Measurements from ENCODE around the gene AFP. TPM values are rescaled to one million over a fixed set of nuclear protein-coding genes. Genes with fewer than 3 reads are reported as not detected.
"Not testable (repeated sequence)": the region's sequence is repeated elsewhere in the genome, so short reads cannot be mapped to it uniquely, and the experiment has no call there.

The AFP gene
- 9.5 TPM for polyA plus RNA-seq (2013, experiment 1 of 2)
- 10.3 TPM for polyA plus RNA-seq (2013, experiment 2 of 2)

DNA sequence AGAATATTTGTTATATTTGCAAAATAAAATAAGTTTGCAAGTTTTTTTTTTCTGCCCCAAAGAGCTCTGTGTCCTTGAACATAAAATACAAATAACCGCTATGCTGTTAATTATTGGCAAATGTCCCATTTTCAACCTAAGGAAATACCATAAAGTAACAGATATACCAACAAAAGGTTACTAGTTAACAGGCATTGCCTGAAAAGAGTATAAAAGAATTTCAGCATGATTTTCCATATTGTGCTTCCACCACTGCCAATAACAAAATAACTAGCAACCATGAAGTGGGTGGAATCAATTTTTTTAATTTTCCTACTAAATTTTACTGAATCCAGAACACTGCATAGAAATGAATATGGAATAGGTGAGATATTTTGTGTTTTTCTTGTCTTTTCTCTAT is at the start of gene AFP:
AFP (plus strand) TSS at position 238 of the 400 bp plus-strand sequence; CDS start at position 280, 42 bp downstream.
- no CpG with 5 or more reads among the region's 1 CpG for WGBS (ENCODE audit: extremely low coverage, insufficient coverage, low lambda C conversion rate)

GRCh38 chr4:73387552-73387951 is 48.5 kb upstream of the AFP start:
- no peak overlapping the region for H4K8ac ChIP-seq (ENCODE audit: low read depth, low read length)
- no peaks in the 10 kb centered on the region for H3K36me3 ChIP-seq (ENCODE audit: control insufficient read depth, insufficient read depth, low read length)
- H3K79me1 ChIP-seq (ENCODE audit: low read length), result no peaks in the 10 kb centered on the region
- no peak overlapping the region for H3K56ac ChIP-seq (ENCODE audit: low read length)
- H3K4me2 ChIP-seq (ENCODE audit: low read length), result no peak overlapping the region
- no peak overlapping the region for H2AK5ac ChIP-seq (ENCODE audit: low read length)
- H3K4me1 ChIP-seq (ENCODE audit: control insufficient read depth, low read depth, low read length), result no peaks in the 10 kb centered on the region
- H4K5ac ChIP-seq (ENCODE audit: low read length), result no peak overlapping the region
- H3K4ac ChIP-seq (ENCODE audit: low read depth, low read length), result no peak overlapping the region
- no peak overlapping the region for H3K23ac ChIP-seq (ENCODE audit: low read length)
- no peak overlapping the region for H3K4me3 ChIP-seq (ENCODE audit: low read length)
- no peak overlapping the region for H3K9ac ChIP-seq (ENCODE audit: low read length)
- H2BK120ac ChIP-seq (ENCODE audit: low read depth, low read length), result no peak overlapping the region
- DNase-seq, result no peak
- no peak overlapping the region for H2BK5ac ChIP-seq (ENCODE audit: low read length)
- no peak overlapping the region for H2BK15ac ChIP-seq (replicated peaks; ENCODE audit: low read depth)
- no peaks in the 10 kb centered on the region for H3K79me2 ChIP-seq (ENCODE audit: control insufficient read depth, insufficient read depth, low read length)
- H3K27ac ChIP-seq (ENCODE audit: low read depth, low read length), result no peak overlapping the region
- no peak overlapping the region for H3K18ac ChIP-seq (ENCODE audit: low read length)
- H3K27me3 ChIP-seq (ENCODE audit: insufficient read depth, low read length, poor library complexity), result no peaks in the 10 kb centered on the region

More for the DNA sequence above, at the start of gene AFP:
- H3K4me3 ChIP-seq (ENCODE audit: low read length), result no peak within 1 kb of the TSS
- no peak within 1 kb of the TSS for H3K23ac ChIP-seq (ENCODE audit: low read length)
- no peak within 1 kb of the TSS for H2BK120ac ChIP-seq (ENCODE audit: low read depth, low read length)
- H3K56ac ChIP-seq (ENCODE audit: low read length), result no peak within 1 kb of the TSS
- H3K4me1 ChIP-seq (ENCODE audit: control insufficient read depth, low read depth, low read length), result peaks cover 5% of the 10 kb centered on the region
- no peak within 1 kb of the TSS for H4K8ac ChIP-seq (ENCODE audit: low read depth, low read length)
- no peak within 1 kb of the TSS for H2AK5ac ChIP-seq (ENCODE audit: low read length)
- H3K9ac ChIP-seq (ENCODE audit: low read length), result no peak within 1 kb of the TSS
- H2BK5ac ChIP-seq (ENCODE audit: low read length), result no peak within 1 kb of the TSS
- no peak for DNase-seq
- no peak within 1 kb of the TSS for H3K27ac ChIP-seq (ENCODE audit: low read depth, low read length)
- no peak within 1 kb of the TSS for H3K18ac ChIP-seq (ENCODE audit: low read length)
- H3K79me2 ChIP-seq (ENCODE audit: control insufficient read depth, insufficient read depth, low read length), result no peaks in the 10 kb centered on the region
- H3K4ac ChIP-seq (ENCODE audit: low read depth, low read length), result no peak within 1 kb of the TSS
- no peaks in the 10 kb centered on the region for H3K79me1 ChIP-seq (ENCODE audit: low read length)
- H3K27me3 ChIP-seq (ENCODE audit: insufficient read depth, low read length, poor library complexity), result no peaks in the 10 kb centered on the region
- no peak within 1 kb of the TSS for H2BK15ac ChIP-seq (replicated peaks; ENCODE audit: low read depth)
- no peak within 1 kb of the TSS for H4K5ac ChIP-seq (ENCODE audit: low read length)
- H3K4me2 ChIP-seq (ENCODE audit: low read length), result no peak within 1 kb of the TSS
- no peaks in the 10 kb centered on the region for H3K36me3 ChIP-seq (ENCODE audit: control insufficient read depth, insufficient read depth, low read length)

DNA sequence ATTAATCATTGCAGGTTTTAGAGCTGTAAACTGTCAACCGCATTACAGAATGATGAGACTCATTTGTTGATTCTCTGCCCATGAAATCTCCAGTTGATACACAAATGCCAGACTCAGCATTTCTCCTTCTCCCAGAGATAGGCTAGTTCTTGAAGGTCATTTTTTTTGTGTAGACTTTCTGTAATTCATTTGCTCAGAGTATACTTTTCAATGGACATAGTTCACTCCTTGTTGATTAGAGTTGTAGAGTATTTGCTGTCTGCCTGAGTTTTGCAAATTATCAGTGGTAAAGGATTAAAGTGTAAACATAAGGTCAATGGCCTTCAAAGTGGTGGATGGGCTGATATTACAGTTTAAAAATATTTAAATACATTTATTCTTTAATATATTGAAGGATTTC is 47.1 kb upstream of the AFP start:
- Histone ChIP-seq H3K9ac (ENCODE audit: low read length) (no peak overlapping the region), H3K79me2 (ENCODE audit: control insufficient read depth, insufficient read depth, low read length) (no peaks in the 10 kb centered on the region), H3K23ac (ENCODE audit: low read length) (no peak overlapping the region), H2BK5ac (ENCODE audit: low read length) (no peak overlapping the region), H3K18ac (ENCODE audit: low read length) (no peak overlapping the region), H3K36me3 (ENCODE audit: control insufficient read depth, insufficient read depth, low read length) (no peaks in the 10 kb centered on the region), H3K4me1 (ENCODE audit: control insufficient read depth, low read depth, low read length) (no peaks in the 10 kb centered on the region), H2AK5ac (ENCODE audit: low read length) (no peak overlapping the region), H2BK120ac (ENCODE audit: low read depth, low read length) (no peak overlapping the region), H3K56ac (ENCODE audit: low read length) (no peak overlapping the region), H3K4me3 (ENCODE audit: low read length) (no peak overlapping the region), H3K27ac (ENCODE audit: low read depth, low read length) (no peak overlapping the region), H3K79me1 (ENCODE audit: low read length) (no peaks in the 10 kb centered on the region), H4K5ac (ENCODE audit: low read length) (no peak overlapping the region), H3K4ac (ENCODE audit: low read depth, low read length) (no peak overlapping the region), H4K8ac (ENCODE audit: low read depth, low read length) (no peak overlapping the region), H3K27me3 (ENCODE audit: insufficient read depth, low read length, poor library complexity) (no peaks in the 10 kb centered on the region), H2BK15ac (replicated peaks; ENCODE audit: low read depth) (no peak overlapping the region), H3K4me2 (ENCODE audit: low read length) (no peak overlapping the region)
- DNase-seq, result no peak
- WGBS (ENCODE audit: extremely low coverage, insufficient coverage, low lambda C conversion rate), result no CpG with 5 or more reads among the region's 1 CpG

DNA sequence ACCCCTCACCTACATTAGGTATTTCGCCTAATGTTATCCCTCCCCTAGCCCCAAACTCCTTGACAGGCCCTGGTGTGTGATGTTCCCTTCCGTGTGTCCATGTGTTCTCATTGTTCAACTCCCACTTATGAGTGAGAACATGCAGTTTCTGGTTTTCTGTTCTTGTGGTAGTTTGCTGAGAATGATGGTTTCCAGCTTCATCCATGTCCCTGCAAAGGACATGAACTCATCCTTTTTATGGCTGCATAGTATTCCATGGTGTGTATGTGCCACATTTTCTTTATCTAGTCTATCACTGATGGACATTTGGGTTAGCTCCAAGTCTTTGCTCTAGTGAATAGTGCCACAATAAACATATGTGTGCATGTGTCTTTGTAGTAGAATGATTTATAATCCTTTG is 46.4 kb upstream of the AFP start:
- not testable (repeated sequence) for H3K27ac ChIP-seq (ENCODE audit: low read depth, low read length); H2BK5ac ChIP-seq (ENCODE audit: low read length); H3K27me3 ChIP-seq (ENCODE audit: insufficient read depth, low read length, poor library complexity); H3K4me3 ChIP-seq (ENCODE audit: low read length); H3K18ac ChIP-seq (ENCODE audit: low read length); H2BK15ac ChIP-seq (replicated peaks; ENCODE audit: low read depth); H2AK5ac ChIP-seq (ENCODE audit: low read length); H3K36me3 ChIP-seq (ENCODE audit: control insufficient read depth, insufficient read depth, low read length); H3K56ac ChIP-seq (ENCODE audit: low read length); H3K9ac ChIP-seq (ENCODE audit: low read length); H3K4ac ChIP-seq (ENCODE audit: low read depth, low read length); H4K8ac ChIP-seq (ENCODE audit: low read depth, low read length); H4K5ac ChIP-seq (ENCODE audit: low read length); H3K23ac ChIP-seq (ENCODE audit: low read length); DNase-seq; H3K4me1 ChIP-seq (ENCODE audit: control insufficient read depth, low read depth, low read length); H3K4me2 ChIP-seq (ENCODE audit: low read length); H3K79me1 ChIP-seq (ENCODE audit: low read length); H3K79me2 ChIP-seq (ENCODE audit: control insufficient read depth, insufficient read depth, low read length); H2BK120ac ChIP-seq (ENCODE audit: low read depth, low read length)
- no CpG with 5 or more reads among the region's 2 CpGs for WGBS (ENCODE audit: extremely low coverage, insufficient coverage, low lambda C conversion rate)

DNA sequence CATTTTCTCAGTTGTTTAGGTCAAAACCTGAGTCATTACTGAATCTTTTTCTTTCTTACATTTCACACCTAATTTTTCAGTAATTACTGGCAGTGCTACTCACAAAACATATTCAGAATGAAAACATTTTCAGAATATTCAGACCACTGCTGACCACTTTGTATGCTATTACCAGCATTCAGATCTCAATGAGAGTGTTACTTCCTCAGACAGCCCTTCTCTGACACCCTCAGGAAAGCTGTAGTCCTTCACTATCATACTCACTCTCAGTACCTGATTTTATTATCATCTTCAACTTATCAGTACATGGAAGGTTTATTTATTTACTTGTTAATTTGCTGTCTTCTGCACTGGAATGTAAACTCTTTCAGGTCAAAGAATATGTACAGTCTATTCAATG is 44.2 kb upstream of the AFP start:
- Histone ChIP-seq H3K36me3 (ENCODE audit: control insufficient read depth, insufficient read depth, low read length) (no peaks in the 10 kb centered on the region), H3K4me2 (ENCODE audit: low read length) (no peak overlapping the region), H2BK15ac (replicated peaks; ENCODE audit: low read depth) (peak overlapping the region; percentile 36), H3K27ac (ENCODE audit: low read depth, low read length) (no peak overlapping the region), H2AK5ac (ENCODE audit: low read length) (no peak overlapping the region), H3K4me3 (ENCODE audit: low read length) (no peak overlapping the region), H3K9ac (ENCODE audit: low read length) (no peak overlapping the region), H3K4me1 (ENCODE audit: control insufficient read depth, low read depth, low read length) (no peaks in the 10 kb centered on the region), H3K27me3 (ENCODE audit: insufficient read depth, low read length, poor library complexity) (no peaks in the 10 kb centered on the region), H4K5ac (ENCODE audit: low read length) (no peak overlapping the region), H3K18ac (ENCODE audit: low read length) (no peak overlapping the region), H2BK120ac (ENCODE audit: low read depth, low read length) (no peak overlapping the region), H4K8ac (ENCODE audit: low read depth, low read length) (no peak overlapping the region), H3K79me1 (ENCODE audit: low read length) (no peaks in the 10 kb centered on the region), H3K23ac (ENCODE audit: low read length) (no peak overlapping the region), H2BK5ac (ENCODE audit: low read length) (no peak overlapping the region), H3K56ac (ENCODE audit: low read length) (no peak overlapping the region), H3K79me2 (ENCODE audit: control insufficient read depth, insufficient read depth, low read length) (no peaks in the 10 kb centered on the region), H3K4ac (ENCODE audit: low read depth, low read length) (no peak overlapping the region)
- DNase-seq, result no peak

DNA sequence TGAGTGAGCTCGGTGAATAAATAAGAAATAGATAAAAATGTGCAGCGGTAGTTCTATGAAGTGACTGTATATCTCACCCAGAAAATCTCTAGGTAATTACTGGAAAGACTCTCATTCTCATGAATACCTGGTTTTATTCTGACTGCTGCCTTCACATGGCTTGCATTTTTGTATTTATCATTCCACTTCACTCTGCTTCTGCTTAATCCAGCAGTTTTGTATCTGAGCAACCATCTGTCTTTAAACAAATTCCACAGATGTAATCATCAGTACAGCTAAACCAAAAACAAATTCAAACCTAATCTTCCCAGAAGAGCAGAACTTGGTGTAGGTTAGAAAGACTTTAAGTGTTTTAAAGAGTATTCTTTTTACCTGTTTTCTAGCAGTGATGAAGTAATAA is 43.1 kb upstream of the AFP start:
- no peak overlapping the region for H2BK120ac ChIP-seq (ENCODE audit: low read depth, low read length)
- H3K18ac ChIP-seq (ENCODE audit: low read length), result no peak overlapping the region
- DNase-seq, result no peak
- no peak overlapping the region for H2BK15ac ChIP-seq (replicated peaks; ENCODE audit: low read depth)
- H4K5ac ChIP-seq (ENCODE audit: low read length), result no peak overlapping the region
- H3K4me2 ChIP-seq (ENCODE audit: low read length), result no peak overlapping the region
- H4K8ac ChIP-seq (ENCODE audit: low read depth, low read length), result no peak overlapping the region
- H3K4ac ChIP-seq (ENCODE audit: low read depth, low read length), result no peak overlapping the region
- H2AK5ac ChIP-seq (ENCODE audit: low read length), result no peak overlapping the region
- WGBS (ENCODE audit: extremely low coverage, insufficient coverage, low lambda C conversion rate), result no CpG with 5 or more reads among the region's 2 CpGs
- no peaks in the 10 kb centered on the region for H3K79me1 ChIP-seq (ENCODE audit: low read length)
- no peaks in the 10 kb centered on the region for H3K79me2 ChIP-seq (ENCODE audit: control insufficient read depth, insufficient read depth, low read length)
- no peak overlapping the region for H3K23ac ChIP-seq (ENCODE audit: low read length)
- H3K36me3 ChIP-seq (ENCODE audit: control insufficient read depth, insufficient read depth, low read length), result no peaks in the 10 kb centered on the region
- H3K4me3 ChIP-seq (ENCODE audit: low read length), result no peak overlapping the region
- H3K27me3 ChIP-seq (ENCODE audit: insufficient read depth, low read length, poor library complexity), result no peaks in the 10 kb centered on the region
- H3K9ac ChIP-seq (ENCODE audit: low read length), result no peak overlapping the region
- no peak overlapping the region for H3K27ac ChIP-seq (ENCODE audit: low read depth, low read length)
- H3K56ac ChIP-seq (ENCODE audit: low read length), result no peak overlapping the region
- no peaks in the 10 kb centered on the region for H3K4me1 ChIP-seq (ENCODE audit: control insufficient read depth, low read depth, low read length)
- H2BK5ac ChIP-seq (ENCODE audit: low read length), result no peak overlapping the region

All from mesendoderm (in vitro differentiated cells).